ENCODE results near the gene DYRK1B.
"Not testable (repeated sequence)": the region's sequence is repeated elsewhere in the genome, so short reads cannot be mapped to it uniquely, and the experiment has no call there.

DNA sequence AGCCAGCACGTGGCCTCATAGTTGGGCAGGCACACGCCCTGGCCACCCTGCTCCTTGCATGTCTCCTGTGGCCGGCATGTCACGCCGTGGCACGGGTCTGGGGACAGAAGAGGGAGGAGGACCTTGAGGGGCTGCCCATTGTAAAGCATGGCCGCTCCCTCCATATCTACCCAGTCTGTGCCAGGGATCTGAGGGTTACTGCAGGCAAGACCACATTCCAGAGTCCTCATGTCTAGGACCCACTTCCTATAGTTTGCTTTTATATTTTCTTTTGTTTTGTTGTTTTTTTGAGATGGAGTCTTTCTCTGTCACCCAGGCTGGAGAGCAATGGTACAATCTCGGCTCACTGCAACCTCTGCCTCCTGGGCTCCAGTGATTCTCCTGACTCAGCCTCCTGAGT lies 45.8 kb upstream of the DYRK1B start:
- TF ChIP-seq, protein P1, sequence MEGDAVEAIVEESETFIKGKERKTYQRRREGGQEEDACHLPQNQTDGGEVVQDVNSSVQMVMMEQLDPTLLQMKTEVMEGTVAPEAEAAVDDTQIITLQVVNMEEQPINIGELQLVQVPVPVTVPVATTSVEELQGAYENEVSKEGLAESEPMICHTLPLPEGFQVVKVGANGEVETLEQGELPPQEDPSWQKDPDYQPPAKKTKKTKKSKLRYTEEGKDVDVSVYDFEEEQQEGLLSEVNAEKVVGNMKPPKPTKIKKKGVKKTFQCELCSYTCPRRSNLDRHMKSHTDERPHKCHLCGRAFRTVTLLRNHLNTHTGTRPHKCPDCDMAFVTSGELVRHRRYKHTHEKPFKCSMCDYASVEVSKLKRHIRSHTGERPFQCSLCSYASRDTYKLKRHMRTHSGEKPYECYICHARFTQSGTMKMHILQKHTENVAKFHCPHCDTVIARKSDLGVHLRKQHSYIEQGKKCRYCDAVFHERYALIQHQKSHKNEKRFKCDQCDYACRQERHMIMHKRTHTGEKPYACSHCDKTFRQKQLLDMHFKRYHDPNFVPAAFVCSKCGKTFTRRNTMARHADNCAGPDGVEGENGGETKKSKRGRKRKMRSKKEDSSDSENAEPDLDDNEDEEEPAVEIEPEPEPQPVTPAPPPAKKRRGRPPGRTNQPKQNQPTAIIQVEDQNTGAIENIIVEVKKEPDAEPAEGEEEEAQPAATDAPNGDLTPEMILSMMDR (IDR thresholded peaks at IDR 0.05): not testable (repeated sequence)
- TF ChIP-seq POLR2A (IDR thresholded peaks at IDR 0.05): not testable (repeated sequence)
